Stimulated activated CD8-positive, alpha-beta memory T cell treated with anti-CD3 and anti-CD28 coated beads, Interleukin-4, amount 100 ng/mL, for 48 hours (primary cell): ENCODE results near the gene GAS2L1.

Experiments used
- DNase-seq: peaks from one replicate; pipeline ENCODE4 v3.0.0-alpha.2; 2020

The GAS2L1 gene

DNA sequence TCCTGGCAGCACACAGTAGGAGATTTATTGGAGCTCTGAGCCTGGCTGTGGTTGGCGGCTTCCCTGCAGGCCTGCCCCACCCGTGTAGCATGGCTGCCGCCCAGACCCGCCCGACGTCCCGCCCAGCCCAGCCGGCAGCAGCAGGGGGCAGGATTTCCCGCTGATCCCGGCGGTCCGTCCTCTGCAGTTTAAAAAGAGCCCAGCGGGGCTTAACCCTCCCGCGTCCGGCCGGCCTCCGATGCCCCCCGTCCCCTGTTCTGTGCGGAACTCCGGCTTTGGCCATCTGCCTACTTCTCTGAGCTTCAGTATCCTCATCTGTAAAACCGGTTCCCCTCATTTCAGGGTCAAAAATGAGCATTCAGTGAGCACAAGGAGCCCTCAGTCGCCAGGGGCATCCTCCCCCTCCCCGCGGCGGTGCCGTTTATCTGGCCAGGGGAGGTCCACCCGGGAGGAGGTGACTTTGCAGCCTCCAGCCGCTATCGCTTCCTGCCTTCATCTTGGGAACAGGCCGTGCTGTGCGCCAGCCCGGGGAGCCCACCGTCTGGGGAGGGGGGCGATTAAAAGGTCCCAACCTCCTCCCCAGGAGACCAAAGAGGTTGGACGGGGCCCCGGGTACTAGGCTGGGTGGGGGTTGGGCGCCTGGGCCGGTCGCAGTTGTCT, at the start of gene GAS2L1:
GAS2L1 (plus strand) TSS at position 476 of the 660 bp plus-strand sequence. CDS start 1,456 bp downstream, outside the sequence.
- peak; percentile 69 for DNase-seq

DNA sequence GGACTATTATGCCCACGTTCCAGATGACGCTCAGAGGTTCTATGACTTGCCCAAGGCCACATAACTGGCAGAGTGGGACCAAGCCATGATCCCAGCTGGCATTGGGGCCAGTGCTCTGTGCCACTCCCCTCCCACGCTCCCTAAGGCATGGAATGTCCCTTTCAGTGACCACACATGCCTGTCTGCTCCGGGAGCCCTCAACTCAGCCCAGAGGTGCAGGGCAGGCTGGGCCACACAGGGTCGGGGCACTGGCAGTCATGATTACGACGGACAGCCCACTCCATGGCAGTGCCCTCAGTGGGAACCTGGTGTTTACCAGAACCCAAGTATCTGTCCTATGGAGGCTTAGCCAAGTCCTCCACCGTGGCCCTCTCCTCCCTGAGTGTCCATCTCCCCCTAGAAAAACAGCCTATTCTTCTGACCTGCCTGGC, 48.7 kb upstream of the GAS2L1 start:
- DNase-seq: no peak

DNA sequence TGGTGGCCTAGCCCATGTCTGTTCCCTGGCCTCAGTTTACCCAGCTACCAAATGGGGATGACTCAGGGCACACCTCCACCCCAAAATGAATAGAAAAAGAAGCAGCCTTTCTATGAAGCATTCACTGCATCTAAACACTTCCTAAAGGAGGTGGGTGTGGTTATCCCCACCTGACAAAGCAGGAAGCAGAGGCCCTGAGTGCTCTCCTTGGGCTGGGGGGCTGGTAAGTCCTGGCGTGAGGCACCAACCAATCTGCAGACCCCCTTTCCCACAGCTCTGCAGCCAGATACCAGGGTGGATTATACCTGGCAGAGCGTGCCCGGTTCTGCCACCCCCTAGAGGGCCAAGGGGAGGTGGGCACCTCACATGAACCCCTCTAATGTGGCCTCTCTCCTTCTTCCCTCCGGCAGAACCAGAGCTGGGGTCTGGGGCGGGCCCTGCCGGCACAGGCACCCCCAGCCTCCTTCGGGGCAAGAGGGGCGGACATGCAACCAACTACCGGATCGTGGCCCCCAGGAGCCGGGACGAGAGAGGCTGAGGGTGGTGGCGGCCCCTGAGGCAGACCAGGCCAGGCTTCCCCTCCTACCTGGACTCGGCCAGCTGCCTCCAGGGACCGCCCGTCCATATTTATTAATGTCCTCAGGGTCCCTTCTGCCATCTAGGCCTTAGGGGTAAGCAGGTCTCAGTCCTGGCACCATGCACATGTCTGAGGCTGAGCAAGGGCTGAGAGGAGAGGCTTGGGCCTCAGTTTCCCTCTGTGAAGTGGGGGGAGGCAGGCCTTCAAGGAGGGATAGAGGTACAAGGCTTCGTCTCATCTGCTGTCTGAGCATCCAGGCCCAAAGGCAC, 47.8 kb upstream of the GAS2L1 start:
- DNase-seq: no peak

DNA sequence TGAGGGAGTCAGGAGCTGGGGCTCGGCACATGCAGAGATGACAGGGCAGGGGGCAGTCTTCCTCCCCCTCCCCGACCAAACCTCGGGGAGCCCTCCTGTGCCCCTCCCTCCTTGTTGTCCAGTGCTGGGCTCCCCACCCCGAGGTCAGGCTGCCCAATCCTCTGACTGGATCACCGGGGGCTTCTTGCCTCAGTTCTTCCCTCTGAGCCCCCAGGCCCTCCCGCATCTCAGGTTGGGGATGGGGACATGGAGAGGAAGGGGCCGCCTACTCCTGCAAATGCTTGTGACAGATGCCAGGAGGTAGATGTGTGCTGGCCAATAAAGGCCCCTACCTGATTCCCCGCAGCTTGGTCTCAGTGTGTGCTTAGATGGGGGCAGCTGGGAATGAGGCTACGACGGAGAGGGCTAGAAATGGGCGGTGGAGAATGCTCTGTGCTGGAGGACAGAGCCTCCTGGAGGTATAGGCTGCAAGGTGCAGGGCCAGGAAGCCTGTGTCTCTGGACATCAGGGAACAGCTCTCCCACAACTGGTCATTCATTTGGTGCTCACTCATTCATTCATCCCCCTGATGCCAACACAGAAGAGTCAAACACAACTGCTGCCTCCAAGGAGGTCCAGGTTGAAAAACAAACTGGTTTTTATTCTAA, 47.1 kb upstream of the GAS2L1 start:
- no peak for DNase-seq

DNA sequence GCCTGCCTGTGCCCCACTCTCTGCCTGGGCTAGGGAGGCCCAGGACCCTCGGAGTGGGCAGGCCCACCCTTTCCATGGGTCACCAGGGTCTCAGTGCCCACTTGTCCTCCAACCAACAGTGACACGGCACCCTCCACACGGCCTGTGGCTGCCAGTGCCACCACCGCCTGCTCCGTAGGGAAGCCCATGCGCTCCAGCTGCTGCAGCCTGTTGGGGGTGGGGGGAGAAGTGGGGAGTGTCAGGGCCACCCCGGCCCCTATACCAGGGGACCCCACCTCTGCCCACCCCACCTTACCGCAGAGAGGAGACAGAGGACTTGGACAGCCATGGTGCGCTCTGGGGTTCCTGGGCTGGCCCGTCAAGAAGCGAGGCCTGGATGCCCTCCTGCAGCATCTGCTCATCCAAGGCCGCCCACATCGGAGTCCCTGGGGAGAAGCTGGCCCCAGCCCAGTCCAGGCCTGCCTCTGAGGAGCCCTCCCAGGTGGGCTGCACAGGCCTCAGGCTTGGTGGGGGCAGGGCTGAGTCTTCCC, 46.4 kb upstream of the GAS2L1 start:
- no peak for DNase-seq

DNA sequence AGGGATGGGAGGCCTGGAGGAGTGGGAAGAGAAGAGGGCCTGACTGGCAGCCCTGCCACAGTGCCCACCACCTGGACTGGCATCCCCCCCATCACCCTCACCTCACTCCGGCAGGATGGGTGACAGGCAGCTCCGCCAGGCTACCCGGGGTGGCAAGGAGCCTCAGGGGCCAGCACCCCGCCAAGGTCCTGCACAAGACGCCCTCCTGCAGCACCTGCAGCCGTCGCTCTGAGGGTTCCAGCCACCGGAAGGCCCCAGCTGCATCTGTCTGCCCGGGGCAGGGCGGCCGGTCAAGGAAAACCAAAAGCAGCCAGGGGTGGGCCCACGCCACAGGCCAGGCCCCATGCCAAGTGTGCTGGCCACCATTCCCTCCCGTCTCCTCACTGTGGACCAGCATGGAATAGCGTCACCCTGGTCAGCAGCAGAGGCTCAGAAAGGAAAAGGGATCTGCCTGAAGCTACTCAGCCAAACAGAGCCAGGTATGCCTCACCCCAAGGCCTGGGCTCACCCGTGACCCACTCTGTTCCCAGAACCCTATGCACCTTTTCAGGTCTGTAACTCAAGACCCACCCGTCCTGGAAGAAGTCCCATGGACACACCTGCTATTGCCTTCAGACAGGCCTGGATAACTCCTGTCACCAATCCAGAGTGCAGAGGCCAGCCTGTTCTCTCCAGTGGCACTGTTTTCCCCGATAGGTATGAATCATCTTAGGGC, 45.7 kb upstream of the GAS2L1 start:
- DNase-seq: no peak

DNA sequence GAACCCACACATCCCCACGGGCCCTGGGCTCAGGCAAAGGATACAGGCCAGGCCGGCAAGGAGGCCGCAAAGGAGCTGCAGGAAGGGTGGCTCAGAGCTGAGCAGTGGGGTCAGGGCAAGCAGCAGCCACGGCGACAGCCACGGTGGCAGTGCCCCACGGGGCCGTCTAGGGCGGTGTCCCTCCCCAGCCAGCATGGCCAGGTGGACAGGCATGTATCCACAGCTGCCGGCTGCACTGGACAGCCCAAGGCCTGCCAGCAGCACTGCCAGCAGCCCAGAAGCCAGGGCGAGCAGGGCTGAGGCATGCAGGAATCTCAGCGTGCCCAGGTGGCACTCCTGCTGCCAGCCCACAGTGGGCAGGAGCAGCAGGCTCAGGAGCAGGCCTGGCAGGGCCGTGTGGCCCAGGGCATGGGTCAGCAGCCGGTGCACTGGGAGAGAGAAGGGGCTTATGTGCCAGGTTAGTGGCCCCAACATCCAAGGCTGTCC, 42.6 kb upstream of the GAS2L1 start:
- no peak for DNase-seq

DNA sequence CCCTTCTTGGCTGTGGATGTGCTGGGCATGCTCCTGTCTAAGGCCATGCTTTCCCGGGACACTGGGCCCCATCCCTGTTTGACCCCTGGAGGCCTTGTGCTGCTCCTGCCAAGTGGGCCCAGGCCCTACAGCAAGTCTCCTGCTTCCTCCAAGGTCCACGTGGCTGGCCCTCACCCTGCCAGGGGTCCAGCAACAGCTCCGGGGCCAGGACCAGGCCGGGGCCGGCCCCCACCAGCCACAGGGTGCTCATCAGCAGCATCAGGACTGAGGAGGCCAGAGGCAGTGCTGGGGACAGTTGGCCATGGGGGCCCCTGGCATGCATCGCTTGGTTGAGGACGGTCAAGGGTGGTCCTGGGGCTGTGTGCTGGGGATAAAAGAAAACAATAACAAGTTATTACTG, 41.1 kb upstream of the GAS2L1 start:
- no peak for DNase-seq

DNA sequence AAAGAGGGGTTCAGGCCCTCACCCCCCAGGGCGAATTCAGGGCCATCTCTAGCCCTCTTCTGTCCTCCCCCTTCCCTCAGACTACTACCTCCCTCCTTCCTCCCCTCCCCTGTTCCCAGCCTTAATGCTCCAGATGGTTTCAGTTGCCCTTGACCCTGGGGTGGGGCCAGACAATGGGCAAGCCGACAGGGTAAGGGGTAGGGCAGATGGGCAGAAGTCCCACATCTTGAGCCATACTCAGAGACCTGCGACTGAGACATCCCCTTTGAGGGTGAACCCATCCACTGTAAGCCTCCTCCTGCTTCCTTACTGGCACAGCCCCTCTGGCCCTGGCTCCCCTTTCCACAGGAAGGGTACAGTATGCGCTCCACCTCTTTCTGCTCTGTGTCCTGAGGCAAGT, 40.5 kb upstream of the GAS2L1 start:
- no peak for DNase-seq

DNA sequence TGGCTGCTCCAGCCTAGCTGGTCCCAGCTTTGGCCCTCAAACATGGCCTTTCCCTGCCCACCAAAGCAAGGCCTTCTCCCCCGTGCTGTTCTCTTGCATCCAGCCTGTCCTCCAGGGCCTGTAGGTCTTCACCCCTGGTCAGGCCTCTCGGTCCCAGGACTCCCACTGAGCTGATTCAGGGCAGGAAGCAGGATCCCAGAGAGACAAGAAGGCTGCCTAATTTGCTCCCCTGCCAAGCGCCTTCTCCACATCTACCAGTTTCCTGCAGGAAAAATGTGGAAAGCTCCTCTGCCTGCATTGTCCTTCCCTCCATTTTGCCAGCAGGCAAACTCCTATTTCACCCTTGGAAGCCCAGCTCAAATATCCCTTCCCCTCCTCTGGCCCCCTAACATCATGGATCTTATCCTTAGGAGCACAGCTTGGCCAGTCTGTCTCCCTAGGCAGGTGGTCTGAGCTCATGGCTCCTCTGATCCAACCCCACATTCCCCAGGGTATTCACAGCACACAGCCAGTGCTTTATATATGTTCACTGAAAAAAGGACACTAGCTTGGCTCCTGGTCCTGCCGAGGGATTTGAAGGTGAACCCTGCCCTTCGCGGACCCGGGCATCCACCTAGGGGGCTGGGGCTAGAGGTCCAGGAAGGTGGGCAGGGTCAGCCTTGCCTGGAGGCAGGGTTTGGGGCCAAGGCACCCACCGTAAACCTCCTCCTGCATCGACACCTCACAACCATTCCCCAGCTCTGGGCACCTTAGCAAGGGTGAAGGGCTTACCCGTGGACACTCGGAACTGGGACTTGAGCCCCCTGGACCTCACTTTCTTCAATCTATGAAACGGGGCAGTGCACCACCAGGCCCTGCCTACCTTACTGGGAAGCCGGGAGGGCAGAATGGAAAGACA, 39.6 kb upstream of the GAS2L1 start:
- peak; percentile 35 for DNase-seq

DNA sequence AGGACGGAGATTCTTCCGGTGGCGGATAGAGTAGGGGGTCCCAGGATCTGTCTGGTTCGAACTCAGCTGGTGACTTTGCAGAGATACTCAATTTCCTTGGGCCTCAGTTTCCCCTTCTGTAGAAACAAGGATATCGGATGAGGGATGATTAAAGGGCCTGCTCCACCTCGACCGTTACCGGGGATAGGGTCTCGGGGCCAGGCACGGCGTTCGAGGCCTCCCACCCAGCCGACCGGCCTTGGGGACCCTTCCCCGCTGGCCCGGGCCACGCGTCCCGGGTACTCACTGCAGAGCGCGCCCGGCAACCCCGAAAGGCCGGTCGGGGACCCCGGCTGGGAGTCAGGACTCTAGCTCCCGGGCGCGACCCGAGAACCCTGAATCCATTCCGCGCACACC, 39.0 kb upstream of the GAS2L1 start:
- no peak for DNase-seq

DNA sequence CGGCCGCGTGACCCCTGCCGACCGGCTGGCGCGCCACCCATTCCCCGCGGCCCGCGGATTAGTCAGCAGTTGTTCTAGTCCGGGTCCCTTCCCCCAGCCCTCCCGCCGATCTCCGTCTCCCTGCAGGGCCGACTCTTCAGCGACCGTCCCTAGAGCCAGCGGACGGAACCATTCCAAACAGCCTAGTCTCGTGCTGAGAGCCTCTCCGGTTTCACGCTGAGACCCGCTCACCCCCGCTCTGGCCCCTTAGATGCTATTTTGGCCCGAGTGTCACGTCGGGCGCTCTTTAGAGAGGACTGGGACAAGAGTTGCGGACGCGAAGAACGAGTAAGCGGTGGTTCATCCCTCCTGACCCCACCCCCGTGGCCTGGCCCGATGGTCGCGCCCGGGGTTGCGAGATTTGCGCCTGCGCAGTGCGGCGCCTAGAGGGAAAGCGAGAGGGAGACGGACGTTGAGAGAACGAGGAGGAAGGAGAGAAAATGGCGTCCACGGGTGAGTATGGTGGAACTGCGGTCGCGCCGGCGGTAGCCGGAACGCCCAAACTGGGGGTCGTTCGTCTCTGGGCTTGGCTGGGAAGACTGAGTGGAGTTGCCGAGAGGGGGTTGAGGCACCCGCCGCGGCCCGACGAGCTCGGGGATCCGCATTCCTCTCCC, 38.5 kb upstream of the GAS2L1 start, which contains the start of the genes EWSR1 and RHBDD3:
EWSR1 (plus strand) TSS at position 411 of the 653 bp plus-strand sequence; CDS start at position 480, 69 bp downstream.
RHBDD3 (minus strand) TSS at position 124 of the 653 bp plus-strand sequence. CDS start 2,355 bp downstream, outside the sequence.
- DNase-seq: peak; percentile 99

DNA sequence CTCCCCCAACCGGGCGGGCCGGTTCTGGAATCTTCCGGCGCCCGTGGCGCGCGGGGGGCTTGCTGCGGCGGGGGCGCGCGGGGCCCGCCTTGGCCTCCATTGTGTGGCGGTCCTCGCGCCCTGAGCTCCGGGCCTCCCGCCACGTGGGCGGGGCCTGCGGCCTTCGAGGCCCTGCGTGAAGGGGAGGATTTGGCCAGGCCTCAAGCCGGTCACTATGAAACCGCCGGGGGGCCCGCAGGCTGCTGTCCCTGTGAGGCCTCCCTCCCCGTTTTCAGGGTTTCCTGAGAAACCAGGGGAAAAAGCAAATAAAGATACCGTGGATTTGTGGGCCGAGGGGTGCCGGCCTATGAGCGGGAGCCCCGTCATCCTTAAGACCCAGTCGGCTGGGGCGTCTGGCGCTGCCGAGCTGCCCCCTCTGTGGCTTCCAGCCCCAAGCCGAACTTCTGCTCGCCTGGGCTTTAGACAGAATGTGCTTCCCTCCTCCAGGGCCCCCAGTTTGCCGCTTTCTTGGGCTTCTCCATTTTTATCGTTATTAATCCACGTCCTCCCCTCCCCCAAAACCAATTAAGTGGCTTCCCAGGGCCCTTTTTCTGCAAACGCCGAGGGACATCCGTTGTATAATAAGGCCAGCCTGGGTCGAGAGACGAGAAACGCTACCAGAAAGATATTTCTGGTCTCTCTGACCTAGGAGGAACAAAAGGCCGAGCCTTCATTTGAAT, 37.8 kb upstream of the GAS2L1 start:
- peak; percentile 60 for DNase-seq

DNA sequence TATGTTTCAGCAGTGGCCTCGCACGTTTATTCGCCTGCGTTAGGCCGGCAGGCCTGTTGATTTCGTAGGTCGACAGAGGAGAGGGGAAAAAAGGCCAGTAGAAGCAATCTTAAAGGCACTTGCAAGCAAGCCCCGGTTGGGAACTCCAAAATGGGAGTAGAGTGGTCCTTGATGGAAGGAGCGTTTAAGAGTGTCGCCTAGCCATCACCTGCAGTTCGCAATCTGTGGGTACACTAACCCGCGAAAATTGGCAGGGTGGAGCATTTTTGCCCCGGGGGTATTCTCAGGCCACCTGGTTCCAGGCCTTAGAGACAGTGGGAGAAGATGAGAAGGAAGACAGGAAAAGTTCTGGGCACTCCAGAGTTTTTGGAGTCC, 37.2 kb upstream of the GAS2L1 start:
- peak; percentile 32 for DNase-seq

DNA sequence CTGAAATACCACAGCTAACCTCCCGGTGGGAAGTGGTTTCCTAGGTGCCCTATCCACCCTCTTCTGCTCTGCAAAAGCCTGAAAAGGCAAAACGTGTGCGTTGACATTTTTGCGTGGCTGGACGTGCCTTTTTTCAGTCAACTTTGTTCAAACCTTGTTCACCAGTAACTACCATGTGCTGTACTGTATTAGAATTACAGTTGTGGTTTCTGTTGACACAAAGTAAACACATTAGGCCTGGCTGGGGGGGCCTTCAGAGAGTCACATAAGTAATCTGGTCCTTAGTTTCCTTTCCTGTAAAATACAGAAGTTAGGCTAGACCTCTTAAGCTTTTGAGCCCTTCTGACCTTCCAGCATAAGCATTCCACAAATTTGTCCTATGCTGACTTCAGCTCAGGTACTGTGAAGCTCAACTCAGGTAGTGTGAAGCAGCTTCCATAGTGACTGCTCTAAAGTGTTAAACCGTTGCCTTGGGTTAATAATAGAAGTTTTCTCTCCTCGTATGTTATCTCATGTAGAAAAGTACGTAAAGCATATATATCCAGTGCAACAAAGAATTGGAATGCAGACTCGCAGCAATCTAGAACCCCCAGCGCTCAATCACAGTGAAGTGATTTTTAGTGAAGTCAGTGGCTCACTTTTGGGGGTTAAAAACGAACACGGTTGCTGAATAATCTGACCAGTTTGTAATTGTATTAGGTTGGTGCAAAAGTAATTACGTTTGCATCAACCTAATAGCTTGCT, 36.5 kb upstream of the GAS2L1 start:
- peak; percentile 34 for DNase-seq

DNA sequence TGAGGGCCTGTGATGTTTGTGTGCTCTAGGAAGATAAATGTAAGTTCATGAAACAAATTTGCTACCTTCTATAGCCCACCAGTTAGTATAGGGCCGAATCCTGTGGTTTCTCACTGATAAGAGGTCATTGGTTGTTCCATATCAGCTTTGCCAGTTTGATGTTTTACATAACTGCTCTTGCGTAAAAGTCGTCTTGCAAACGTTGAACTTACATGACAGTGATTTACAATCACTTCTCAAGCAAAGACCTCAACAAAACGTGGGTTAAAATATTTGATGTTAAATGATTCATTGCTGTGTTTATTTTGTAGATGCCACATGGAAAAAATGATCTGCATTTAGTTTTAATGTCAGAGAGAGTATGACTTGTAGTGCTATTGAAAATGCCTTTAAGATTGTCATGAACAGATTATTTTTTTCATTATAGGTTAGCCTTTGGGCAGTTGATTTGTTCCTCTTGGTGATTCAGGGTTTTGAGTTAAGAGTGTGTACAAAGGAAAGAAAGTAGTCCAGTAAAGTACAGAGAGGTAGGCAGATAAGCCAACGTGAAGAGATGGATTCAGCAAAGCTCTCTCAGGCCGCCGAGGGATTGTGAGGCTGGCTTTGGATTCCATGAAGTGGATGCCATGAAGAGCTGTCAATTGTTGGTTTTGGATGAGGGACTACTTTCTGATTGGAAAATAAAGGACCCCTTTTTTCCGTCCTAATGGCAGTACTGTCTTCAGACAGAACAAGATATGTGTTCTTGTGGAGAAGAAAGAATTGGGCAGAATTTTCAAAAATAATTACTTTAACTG, 35.8 kb upstream of the GAS2L1 start:
- DNase-seq: no peak

DNA sequence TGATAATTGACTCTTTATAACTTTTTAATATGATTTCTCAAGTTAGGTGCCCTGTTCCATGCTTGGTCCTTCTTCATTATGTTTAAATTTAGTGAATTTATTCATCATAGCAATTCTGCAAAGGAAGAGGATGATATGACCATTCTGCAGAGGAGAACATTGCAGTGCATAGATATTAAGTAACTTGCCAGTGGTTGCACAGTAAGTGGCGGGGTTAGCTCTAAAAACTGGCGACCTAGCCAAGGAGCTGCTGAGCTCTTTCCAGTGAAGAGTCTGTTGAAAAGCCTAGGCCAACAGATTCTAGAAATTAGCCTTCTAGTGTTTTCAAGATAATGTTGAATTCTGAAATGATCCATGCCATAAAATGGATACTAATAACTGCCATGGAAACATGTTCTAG, 33.8 kb upstream of the GAS2L1 start:
- no peak for DNase-seq

DNA sequence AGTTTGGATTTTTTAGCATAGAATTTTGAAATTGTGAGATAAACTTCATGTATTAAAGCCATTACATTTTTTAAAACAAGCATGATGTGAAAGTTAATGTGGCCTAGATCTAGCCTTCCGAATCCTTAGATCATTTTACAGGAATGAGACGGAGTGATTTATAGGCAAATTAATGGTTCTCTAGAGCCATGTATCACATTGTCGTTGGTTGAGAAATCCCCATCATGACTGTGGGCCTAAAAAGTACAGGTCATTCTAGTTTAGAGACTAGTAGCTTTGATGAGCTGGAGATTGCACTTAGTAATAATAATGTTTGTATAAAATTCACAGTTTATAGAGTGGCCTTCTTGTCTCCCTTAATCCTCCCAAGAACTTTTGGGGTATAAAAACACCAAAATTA, 31.3 kb upstream of the GAS2L1 start:
- DNase-seq: no peak
